Vagina (tissue), 2 donors: ENCODE data around the gene LHFPL2. TPM values are rescaled to one million over a fixed set of nuclear protein-coding genes. Genes with fewer than 3 reads are reported as not detected.

Experiments
- DNase-seq, 2 donors: peaks; one replicate each; pipeline ENCODE4 v3.0.0-alpha.2; 2017; ENCODE audit errors: extremely low spot score in 2 of 2
- H3K27ac ChIP-seq: fragments of 200-600 bp; sonication (generic); one replicate; pipeline ENCODE4 v1.5.1; 2019
- H3K27me3 ChIP-seq: fragments of 200-600 bp; sonication (generic); one replicate; pipeline ENCODE4 v1.5.1; 2019
- H3K36me3 ChIP-seq, 2 donors: fragments of 200-600 bp; sonication (generic); one replicate each; pipeline ENCODE4 v1.5.1; 2017 to 2019
- H3K4me1 ChIP-seq: fragments of 200-600 bp; sonication (generic); one replicate; pipeline ENCODE4 v1.5.1; 2019
- H3K4me3 ChIP-seq, 2 donors: fragments of 200-600 bp; sonication (generic); 1 replicate in 1 of 2; 2 replicates in 1 of 2; pipeline ENCODE4 v1.5.1; 2016 to 2019
- H3K9me3 ChIP-seq: fragments of 200-600 bp; sonication (generic); one replicate; pipeline ENCODE4 v1.5.1; 2019
- CTCF ChIP-seq, 3 experiments: fragments of 450-650 bp in 2 of 3; fragments of 200-600 bp in 1 of 3; sonication (generic) in 1 of 3; IDR thresholded peaks; one replicate each; pipeline ENCODE4 v1.5.1; 2017 to 2019; ENCODE audit warnings: antibody characterized with exemption in 3 of 3, mild to moderate bottlenecking in 2 of 3, moderate library complexity in 2 of 3
- POLR2A ChIP-seq, 2 donors: fragments of 450-650 bp; IDR thresholded peaks; one replicate each; pipeline ENCODE4 v1.6.1; 2017; ENCODE audit warnings: antibody characterized with exemption in 2 of 2, mild to moderate bottlenecking in 2 of 2, moderate library complexity in 2 of 2
- POLR2AphosphoS5 ChIP-seq, 2 donors: sonication (generic); formaldehyde crosslinking; IDR thresholded peaks; one replicate each; pipeline ENCODE4 v1.9.0; 2017; ENCODE audit warnings: antibody characterized with exemption in 2 of 2, mild to moderate bottlenecking in 2 of 2, low read depth in 1 of 2; ENCODE audit not compliant: insufficient read depth in 1 of 2
- intact Hi-C: fragments of 100-400 bp; cut with DNase I; formaldehyde crosslinking; loops from one replicate; pipeline ENCODE4 v1.15.1; 2023
- total RNA-seq: library from RNA; depleted of rRNA; stranded (reverse); fragments of >200 nt; gene quantifications from one replicate; pipeline ENCODE4 v1.2.3, GENCODE V29; 2016

Gene LHFPL2
- total RNA-seq, 1 donor from 2014 or later = 24.8 TPM

GRCh38 chr5:78600687-78601414 is 47.7 kb downstream of the LHFPL2 start:
- no peaks in the 10 kb centered on the region for H3K9me3 ChIP-seq
- H3K27me3 ChIP-seq = no peaks in the 10 kb centered on the region
- intact Hi-C loops = no loop called here
- no peak overlapping the region for H3K4me3 ChIP-seq
- H3K36me3 ChIP-seq = no peaks in the 10 kb centered on the region
- H3K4me1 ChIP-seq = peaks cover 23% of the 10 kb centered on the region
- H3K27ac ChIP-seq = no peak overlapping the region
- TF ChIP-seq POLR2AphosphoS5 (IDR thresholded peaks at IDR 0.05; ENCODE audit: insufficient read depth in 1 of 2, low read depth in 1 of 2) (no peak), POLR2A (IDR thresholded peaks at IDR 0.05) (no peak), CTCF (IDR thresholded peaks at IDR 0.05) (no peak)
- DNase-seq = no peak

- no peaks in the 10 kb centered on the region for H3K27me3 ChIP-seq
- no peak overlapping the region for H3K4me3 ChIP-seq
- DNase-seq = no peak
- no peaks in the 10 kb centered on the region for H3K9me3 ChIP-seq
- H3K4me1 ChIP-seq = peaks cover 41% of the 10 kb centered on the region
- no peak overlapping the region for H3K27ac ChIP-seq
- intact Hi-C loops = loop anchor here (10.0 kb wide), 1 partner anchor 54 kb away; no protein-coding TSS in a partner anchor
- H3K36me3 ChIP-seq = no peaks in the 10 kb centered on the region
- TF ChIP-seq CTCF (IDR thresholded peaks at IDR 0.05) (no peak), POLR2AphosphoS5 (IDR thresholded peaks at IDR 0.05; ENCODE audit: insufficient read depth in 1 of 2, low read depth in 1 of 2) (no peak), POLR2A (IDR thresholded peaks at IDR 0.05) (no peak)
These were observed 49.6 kb downstream of the LHFPL2 start for GRCh38 chr5:78598973-78599372.

GRCh38 chr5:78597974-78598371 is 50.6 kb downstream of the LHFPL2 start:
- intact Hi-C loops = loop anchor here (10.0 kb wide), 1 partner anchor 53 kb away; no protein-coding TSS in a partner anchor
- peaks cover 51% of the 10 kb centered on the region for H3K4me1 ChIP-seq
- DNase-seq = no peak
- no peaks in the 10 kb centered on the region for H3K9me3 ChIP-seq
- no peaks in the 10 kb centered on the region for H3K36me3 ChIP-seq
- no peak for TF ChIP-seq POLR2AphosphoS5 (IDR thresholded peaks at IDR 0.05; ENCODE audit: insufficient read depth in 1 of 2, low read depth in 1 of 2)
- TF ChIP-seq CTCF (IDR thresholded peaks at IDR 0.05) = no peak
- TF ChIP-seq POLR2A (IDR thresholded peaks at IDR 0.05) = no peak
- H3K27ac ChIP-seq = no peak overlapping the region
- H3K4me3 ChIP-seq = no peak overlapping the region
- H3K27me3 ChIP-seq = no peaks in the 10 kb centered on the region

GRCh38 chr5:78597068-78597973 is 51.3 kb downstream of the LHFPL2 start:
- H3K36me3 ChIP-seq = no peaks in the 10 kb centered on the region
- H3K27ac ChIP-seq = no peak overlapping the region
- intact Hi-C loops = loop anchor here (10.0 kb wide), 1 partner anchor 53 kb away; no protein-coding TSS in a partner anchor
- TF ChIP-seq CTCF (IDR thresholded peaks at IDR 0.05) = no peak
- no peaks in the 10 kb centered on the region for H3K9me3 ChIP-seq
- no peak overlapping the region for H3K4me3 ChIP-seq
- peaks cover 55% of the 10 kb centered on the region for H3K4me1 ChIP-seq
- no peak for DNase-seq
- no peaks in the 10 kb centered on the region for H3K27me3 ChIP-seq
